ENCODE measurements around the gene SHROOM1.

SHROOM1 gene

GRCh38 chr5:132788990-132789886, 41.2 kb downstream of the SHROOM1 start:
- TF ChIP-seq GATA3 (IDR thresholded peaks at IDR 0.05; ENCODE audit: low read depth, low read length) (no peak), GATA2 (IDR thresholded peaks at IDR 0.05; ENCODE audit: low read depth, low read length) (no peak)

GRCh38 chr5:132788508-132788907, 41.9 kb downstream of the SHROOM1 start:
- TF ChIP-seq GATA3 (IDR thresholded peaks at IDR 0.05; ENCODE audit: low read depth, low read length) (no peak), GATA2 (IDR thresholded peaks at IDR 0.05; ENCODE audit: low read depth, low read length) (no peak)

- no peak for TF ChIP-seq GATA2 (IDR thresholded peaks at IDR 0.05; ENCODE audit: low read depth, low read length)
- no peak for TF ChIP-seq GATA3 (IDR thresholded peaks at IDR 0.05; ENCODE audit: low read depth, low read length)
Measured at GRCh38 chr5:132787076-132787475, 43.4 kb downstream of the SHROOM1 start.

GRCh38 chr5:132785864-132786263, 44.6 kb downstream of the SHROOM1 start:
- TF ChIP-seq GATA3 (IDR thresholded peaks at IDR 0.05; ENCODE audit: low read depth, low read length): no peak
- no peak for TF ChIP-seq GATA2 (IDR thresholded peaks at IDR 0.05; ENCODE audit: low read depth, low read length)

GRCh38 chr5:132785365-132785764, 45.1 kb downstream of the SHROOM1 start:
- no peak for TF ChIP-seq GATA2 (IDR thresholded peaks at IDR 0.05; ENCODE audit: low read depth, low read length)
- no peak for TF ChIP-seq GATA3 (IDR thresholded peaks at IDR 0.05; ENCODE audit: low read depth, low read length)

- no peak for TF ChIP-seq GATA3 (IDR thresholded peaks at IDR 0.05; ENCODE audit: low read depth, low read length)
- TF ChIP-seq GATA2 (IDR thresholded peaks at IDR 0.05; ENCODE audit: low read depth, low read length): no peak
Measured at GRCh38 chr5:132782101-132782500, 48.3 kb downstream of the SHROOM1 start.

- TF ChIP-seq GATA2 (IDR thresholded peaks at IDR 0.05; ENCODE audit: low read depth, low read length) (no peak), GATA3 (IDR thresholded peaks at IDR 0.05; ENCODE audit: low read depth, low read length) (no peak)
Measured at GRCh38 chr5:132781029-132781428, 49.4 kb downstream of the SHROOM1 start.

GRCh38 chr5:132780577-132780976, 49.9 kb downstream of the SHROOM1 start:
- no peak for TF ChIP-seq GATA3 (IDR thresholded peaks at IDR 0.05; ENCODE audit: low read depth, low read length)
- TF ChIP-seq GATA2 (IDR thresholded peaks at IDR 0.05; ENCODE audit: low read depth, low read length): no peak

GRCh38 chr5:132779961-132780360, 50.5 kb downstream of the SHROOM1 start:
- no peak for TF ChIP-seq GATA2 (IDR thresholded peaks at IDR 0.05; ENCODE audit: low read depth, low read length)
- TF ChIP-seq GATA3 (IDR thresholded peaks at IDR 0.05; ENCODE audit: low read depth, low read length): no peak

- TF ChIP-seq GATA3 (IDR thresholded peaks at IDR 0.05; ENCODE audit: low read depth, low read length) (no peak), GATA2 (IDR thresholded peaks at IDR 0.05; ENCODE audit: low read depth, low read length) (no peak)
Measured at GRCh38 chr5:132778856-132779255, 51.6 kb downstream of the SHROOM1 start.

GRCh38 chr5:132778129-132778528, 52.3 kb downstream of the SHROOM1 start:
- TF ChIP-seq GATA3 (IDR thresholded peaks at IDR 0.05; ENCODE audit: low read depth, low read length): no peak
- no peak for TF ChIP-seq GATA2 (IDR thresholded peaks at IDR 0.05; ENCODE audit: low read depth, low read length)

GRCh38 chr5:132777209-132778069, 53.0 kb downstream of the SHROOM1 start, which contains the start of gene SEPTIN8:
Gene SEPTIN8 (minus strand): TSS chr5:132777239. CDS start chr5:132777137, 102 bp downstream.
- TF ChIP-seq GATA3 (IDR thresholded peaks at IDR 0.05; ENCODE audit: low read depth, low read length) (no peak), GATA2 (IDR thresholded peaks at IDR 0.05; ENCODE audit: low read depth, low read length) (no peak)

- TF ChIP-seq GATA2 (IDR thresholded peaks at IDR 0.05; ENCODE audit: low read depth, low read length) (no peak), GATA3 (IDR thresholded peaks at IDR 0.05; ENCODE audit: low read depth, low read length) (no peak)
Measured at GRCh38 chr5:132776938-132777208, 53.6 kb downstream of the SHROOM1 start.

GRCh38 chr5:132776131-132776937, 54.1 kb downstream of the SHROOM1 start:
- TF ChIP-seq GATA2 (IDR thresholded peaks at IDR 0.05; ENCODE audit: low read depth, low read length): no peak
- no peak for TF ChIP-seq GATA3 (IDR thresholded peaks at IDR 0.05; ENCODE audit: low read depth, low read length)
